Mesothelial cell of epicardium (in vitro differentiated cells): ENCODE measurements around the gene TRIM29. TPM values are rescaled to one million over a fixed set of nuclear protein-coding genes. Genes with fewer than 3 reads are reported as not detected.
A peak's percentile ranks its signal among the peaks of the same experiment; 100 is the strongest.

Experiments used
- DNase-seq, 2 experiments: peaks; one replicate each; pipeline ENCODE4 v3.0.0; 2021; ENCODE audit warnings: low spot score in 2 of 2; ENCODE audit not compliant: unreplicated experiment in 2 of 2
- H3K27ac Mint-ChIP-seq: 2 replicates; pipeline ENCODE4 v1.8.0; 2021; ENCODE audit warnings: mixed read lengths
- H3K27me3 Mint-ChIP-seq: 2 replicates; pipeline ENCODE4 v1.8.0; 2021; ENCODE audit warnings: low read depth, mixed read lengths
- H3K36me3 Mint-ChIP-seq: 2 replicates; pipeline ENCODE4 v1.8.0; 2021; ENCODE audit warnings: mixed read lengths
- H3K4me1 Mint-ChIP-seq: 2 replicates; pipeline ENCODE4 v1.8.0; 2021; ENCODE audit warnings: mixed read lengths
- H3K4me3 Mint-ChIP-seq: 2 replicates; pipeline ENCODE4 v1.8.0; 2021; ENCODE audit warnings: mild to moderate bottlenecking, moderate library complexity, mixed read lengths
- H3K9me3 Mint-ChIP-seq: 2 replicates; pipeline ENCODE4 v1.8.0; 2021; ENCODE audit warnings: mixed read lengths
- CTCF ChIP-seq: fragments of 200-600 bp; sonication (generic); IDR thresholded peaks from one replicate; pipeline ENCODE4 v1.5.0; 2021; ENCODE audit warnings: antibody characterized with exemption; ENCODE audit not compliant: unreplicated experiment
- total RNA-seq: library from RNA; stranded (reverse); gene quantifications from 3 replicates; pipeline ENCODE4 v1.2.1, GENCODE V29; 2021

The TRIM29 gene
- total RNA-seq, 1 donor from 2014 or later, result 7.9 TPM

GRCh38 chr11:120173019-120173705 is 35.2 kb upstream of the TRIM29 start:
- peak in 1 of 2 experiments; percentile 25 for DNase-seq
- no peak overlapping the region for H3K27ac Mint-ChIP-seq
- peaks cover 66% of the 10 kb centered on the region for H3K27me3 Mint-ChIP-seq

DNA sequence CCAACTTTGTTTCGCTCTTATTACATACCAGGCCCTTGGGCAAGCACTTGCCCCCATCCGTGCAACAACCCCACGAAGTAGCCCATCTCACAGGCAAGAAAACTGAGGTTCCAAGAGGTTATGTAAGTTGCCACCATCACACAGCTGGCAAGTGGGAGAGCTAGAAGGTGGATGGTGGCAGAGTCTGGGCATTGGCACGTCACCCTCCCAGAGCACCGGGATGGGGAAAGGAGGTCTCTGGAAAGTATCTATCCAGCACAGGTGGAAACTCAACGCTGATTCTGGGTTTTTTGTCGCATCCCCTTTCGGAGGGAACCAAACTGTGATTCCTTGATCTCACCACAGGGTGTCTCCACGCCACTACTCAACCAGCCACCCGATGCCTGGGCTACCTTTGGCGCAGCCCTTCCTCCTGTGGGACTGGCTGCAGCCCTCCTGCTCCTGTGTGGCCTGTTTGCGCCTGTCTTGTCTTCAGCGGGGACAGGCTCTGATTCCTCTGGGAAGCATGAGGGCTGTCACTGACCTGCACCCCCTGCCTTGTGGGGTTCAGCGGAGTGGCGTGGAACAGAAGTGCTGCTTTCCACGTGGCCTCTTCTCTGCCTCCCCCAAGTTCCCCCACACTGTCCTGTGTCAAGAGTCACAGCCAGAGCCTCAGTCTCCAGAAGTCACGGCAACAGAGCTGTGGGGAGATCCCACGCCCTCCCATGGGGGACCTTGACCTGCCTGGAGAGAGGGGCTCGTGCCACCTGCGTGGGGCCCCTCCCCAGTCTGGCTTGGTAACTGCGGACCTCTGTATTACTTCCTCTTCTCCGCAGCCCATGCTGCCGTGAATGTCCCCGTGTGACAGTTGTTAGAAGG is 34.4 kb upstream of the TRIM29 start:
- H3K4me3 Mint-ChIP-seq, result no peak overlapping the region
- peaks cover 75% of the 10 kb centered on the region for H3K27me3 Mint-ChIP-seq
- H3K36me3 Mint-ChIP-seq, result no peaks in the 10 kb centered on the region
- peaks cover 17% of the 10 kb centered on the region for H3K4me1 Mint-ChIP-seq
- H3K27ac Mint-ChIP-seq, result no peak overlapping the region
- TF ChIP-seq CTCF, result peak; percentile 82
- no peaks in the 10 kb centered on the region for H3K9me3 Mint-ChIP-seq
- DNase-seq, result peak; percentile 53 to 74

More at GRCh38 chr11:120173019-120173705, 35.2 kb upstream of the TRIM29 start:
- no peaks in the 10 kb centered on the region for H3K9me3 Mint-ChIP-seq
- peaks cover 17% of the 10 kb centered on the region for H3K4me1 Mint-ChIP-seq
- TF ChIP-seq CTCF, result no peak
- no peak overlapping the region for H3K4me3 Mint-ChIP-seq
- H3K36me3 Mint-ChIP-seq, result no peaks in the 10 kb centered on the region

DNA sequence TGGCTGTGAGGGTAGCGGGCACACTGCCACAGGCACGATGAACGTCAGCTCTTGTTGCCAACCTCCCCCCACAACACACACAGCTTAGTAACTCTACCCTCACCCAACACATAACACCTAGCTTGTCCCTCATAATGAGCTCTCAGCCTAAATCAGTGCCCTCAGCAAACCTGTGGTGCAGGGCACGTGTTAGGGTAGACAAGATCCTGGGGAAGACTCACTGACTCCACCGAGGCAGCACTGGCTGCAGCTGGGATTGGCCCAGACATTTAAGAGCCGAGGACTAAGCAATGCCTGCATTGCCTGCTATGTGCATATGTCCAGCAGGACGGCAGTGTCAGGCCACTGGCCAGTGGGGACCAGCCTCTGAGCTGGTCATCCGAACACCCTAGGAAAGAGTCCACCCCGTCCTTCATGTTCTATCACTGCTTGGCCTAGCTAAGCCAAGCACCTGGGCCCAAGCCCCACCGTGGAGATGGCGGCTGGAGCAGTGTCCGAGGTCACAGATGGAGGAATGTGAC is 32.9 kb upstream of the TRIM29 start:
- peaks cover 1% of the 10 kb centered on the region for H3K9me3 Mint-ChIP-seq
- DNase-seq, result peak in 1 of 2 experiments; percentile 37
- no peak for TF ChIP-seq CTCF
- peaks cover 17% of the 10 kb centered on the region for H3K4me1 Mint-ChIP-seq
- H3K36me3 Mint-ChIP-seq, result no peaks in the 10 kb centered on the region
- no peak overlapping the region for H3K4me3 Mint-ChIP-seq
- H3K27me3 Mint-ChIP-seq, result peaks cover 78% of the 10 kb centered on the region
- H3K27ac Mint-ChIP-seq, result no peak overlapping the region

DNA sequence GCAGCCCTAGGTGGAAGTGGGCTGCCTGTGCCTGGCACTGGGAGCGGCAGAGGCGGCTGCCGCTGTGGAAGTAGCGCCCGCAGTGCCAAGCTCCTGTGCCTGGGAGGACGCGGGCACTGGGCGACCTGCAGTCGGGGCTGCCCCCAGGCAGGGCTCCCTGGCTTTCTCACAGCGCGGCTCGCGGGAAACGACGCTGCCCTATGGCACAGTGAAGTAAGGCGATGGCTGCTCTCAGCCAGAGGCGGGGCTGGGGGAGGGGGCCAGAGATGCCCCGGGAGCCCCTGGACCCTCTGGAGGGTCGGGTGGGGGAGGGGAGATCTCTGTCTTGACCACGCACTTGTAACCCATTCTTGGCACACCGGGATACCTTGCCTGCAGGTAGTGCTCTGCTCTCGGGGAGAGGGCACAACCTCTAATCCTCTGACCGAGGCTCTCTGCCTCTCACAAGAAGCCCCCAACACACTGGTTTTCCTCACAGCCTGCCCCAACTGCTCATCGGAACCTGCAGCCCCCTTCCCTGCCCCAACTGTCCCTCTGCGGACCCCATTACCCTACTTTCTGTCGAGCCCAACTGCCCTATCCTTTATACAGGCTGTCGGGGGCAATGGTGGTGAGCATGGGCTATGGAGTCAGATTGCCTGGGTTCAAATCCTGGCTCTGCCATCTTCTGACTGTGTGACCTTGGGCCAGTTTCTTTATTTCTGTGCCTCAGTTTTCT is 32.2 kb upstream of the TRIM29 start:
- no peak overlapping the region for H3K4me3 Mint-ChIP-seq
- H3K9me3 Mint-ChIP-seq, result peaks cover 8% of the 10 kb centered on the region
- H3K27me3 Mint-ChIP-seq, result peaks cover 75% of the 10 kb centered on the region
- peaks cover 17% of the 10 kb centered on the region for H3K4me1 Mint-ChIP-seq
- no peak for TF ChIP-seq CTCF
- H3K27ac Mint-ChIP-seq, result no peak overlapping the region
- peak in 1 of 2 experiments; percentile 14 for DNase-seq
- no peaks in the 10 kb centered on the region for H3K36me3 Mint-ChIP-seq

- no peaks in the 10 kb centered on the region for H3K36me3 Mint-ChIP-seq
- TF ChIP-seq CTCF, result peak; percentile 93
- peak overlapping the region; percentile 21 for H3K27ac Mint-ChIP-seq
- peaks cover 70% of the 10 kb centered on the region for H3K27me3 Mint-ChIP-seq
- DNase-seq, result peak; percentile 65 to 91
- H3K4me1 Mint-ChIP-seq, result peaks cover 17% of the 10 kb centered on the region
- peaks cover 15% of the 10 kb centered on the region for H3K9me3 Mint-ChIP-seq
- peak overlapping the region; percentile 71 for H3K4me3 Mint-ChIP-seq
These were observed 31.2 kb upstream of the TRIM29 start for GRCh38 chr11:120168960-120169681.
